HG02885 (cell line): ENCODE results near the gene KIF13A.
"Not testable (repeated sequence)": the region's sequence is repeated elsewhere in the genome, so short reads cannot be mapped to it uniquely, and the experiment has no call there.

Source experiments
- ATAC-seq: cut with Tn5 transposase; IDR thresholded peaks from one replicate; pipeline ENCODE4 v1.9.1; 2021; ENCODE audit warnings: mild to moderate bottlenecking; ENCODE audit not compliant: unreplicated experiment, poor library complexity

The KIF13A gene

DNA sequence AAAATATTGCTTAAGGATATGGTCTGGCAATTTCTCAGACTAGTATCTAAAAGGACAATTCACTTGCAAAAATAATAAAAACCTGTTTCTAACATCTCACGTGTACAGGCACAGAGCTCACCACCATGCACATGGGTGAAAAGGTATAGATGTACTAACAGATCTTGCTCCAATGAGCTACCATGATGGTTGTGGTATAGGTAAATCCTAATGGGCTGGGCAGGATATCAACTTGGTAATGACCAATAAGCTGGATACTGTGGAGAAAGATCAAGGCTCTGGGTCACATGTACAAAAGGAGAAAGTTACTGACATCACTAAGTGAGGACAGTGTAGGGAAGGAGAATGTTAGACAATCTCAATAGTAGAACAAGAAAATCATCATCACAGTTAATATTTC lies 169.7 kb downstream of the KIF13A start:
- ATAC-seq: no peak

DNA sequence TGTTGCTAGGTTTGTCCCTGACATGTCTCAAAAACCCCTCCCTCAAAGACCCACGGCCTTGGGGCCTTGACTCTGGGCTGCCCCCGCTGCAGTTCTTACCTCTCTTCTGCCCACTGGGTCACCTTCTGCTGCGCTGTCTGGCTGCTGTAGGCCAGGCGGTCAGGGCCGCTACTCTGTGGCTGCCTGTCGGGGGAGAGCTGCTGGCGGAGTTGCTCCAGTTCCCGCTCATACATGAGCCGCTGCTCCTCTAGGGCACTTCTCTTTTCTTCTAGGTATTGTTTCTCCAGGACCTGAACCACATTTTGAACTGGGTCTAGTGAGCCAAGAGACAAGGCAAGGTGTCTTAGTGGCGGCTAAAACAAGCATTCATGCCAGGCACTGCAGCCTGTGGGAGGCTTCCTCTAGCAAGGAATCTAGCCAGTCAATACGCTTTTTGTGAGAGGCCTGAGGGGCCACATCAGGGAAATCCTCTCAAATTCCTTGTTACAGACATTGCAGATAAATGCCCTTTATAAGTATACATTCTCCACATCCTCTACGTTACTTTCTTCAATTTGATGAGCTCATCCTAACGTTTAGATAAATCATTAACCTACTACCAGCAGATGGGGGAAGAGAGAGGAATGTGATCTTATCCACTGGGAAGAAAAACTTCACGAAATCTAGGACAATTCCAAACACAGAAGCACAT lies 170.4 kb downstream of the KIF13A start:
- ATAC-seq: no peak

DNA sequence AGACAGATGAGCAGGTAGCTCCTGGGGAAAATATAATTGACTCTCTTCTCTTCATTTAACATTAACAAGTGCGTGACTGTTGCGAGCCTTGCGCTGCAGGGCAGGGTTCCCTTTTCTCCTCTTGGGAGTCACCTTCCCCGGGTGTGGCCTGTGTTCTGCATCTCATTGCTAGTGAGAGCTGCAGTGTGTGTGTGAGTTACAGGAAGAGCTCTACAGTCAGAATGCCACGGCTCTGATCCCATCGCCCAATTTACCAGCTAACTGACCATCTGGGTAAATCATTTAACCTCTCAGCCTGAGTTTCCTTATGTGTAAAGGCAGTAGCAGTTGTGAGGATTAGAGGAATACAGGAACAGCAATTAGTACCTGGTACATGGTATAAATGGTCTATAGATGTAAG lies 173.9 kb downstream of the KIF13A start:
- ATAC-seq: no peak

DNA sequence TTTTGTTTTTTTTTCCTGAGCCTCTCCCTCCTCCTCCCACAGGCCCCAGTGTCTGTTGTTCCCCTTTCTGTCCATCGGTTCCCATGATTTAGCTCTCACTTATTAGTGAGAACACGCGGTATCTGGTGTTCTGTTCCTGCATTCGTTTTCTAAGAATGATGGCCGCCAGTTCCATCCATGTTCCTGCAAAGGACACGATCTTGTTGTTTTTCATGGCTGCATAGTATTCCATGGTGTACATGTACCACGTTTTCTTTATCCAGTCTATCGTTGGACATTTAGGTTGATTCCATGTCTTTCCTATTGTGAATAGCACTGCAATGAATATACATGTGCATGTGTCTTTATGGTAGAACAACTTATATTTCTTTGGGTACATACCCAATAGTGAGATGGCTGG lies 175.1 kb downstream of the KIF13A start:
- no peak for ATAC-seq

DNA sequence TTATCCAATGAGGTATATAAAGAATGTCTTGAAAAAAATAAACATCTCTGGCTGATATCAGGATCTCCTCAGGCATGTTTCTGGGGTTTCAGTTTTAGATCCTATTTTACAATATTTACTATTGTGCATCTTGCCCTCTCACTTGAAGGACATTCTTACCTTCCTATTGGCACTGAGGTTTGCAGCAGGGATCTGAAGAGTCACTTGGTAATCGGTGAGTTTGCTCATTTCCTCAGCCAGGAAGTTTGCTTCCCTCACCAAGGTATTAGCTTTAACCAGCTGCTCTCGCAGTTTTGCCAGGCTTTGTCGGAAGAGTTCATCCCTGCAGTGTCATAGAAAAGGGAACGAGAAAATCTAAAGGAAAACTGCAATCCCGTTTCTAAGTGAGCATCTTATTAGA lies 178.8 kb downstream of the KIF13A start:
- no peak for ATAC-seq

DNA sequence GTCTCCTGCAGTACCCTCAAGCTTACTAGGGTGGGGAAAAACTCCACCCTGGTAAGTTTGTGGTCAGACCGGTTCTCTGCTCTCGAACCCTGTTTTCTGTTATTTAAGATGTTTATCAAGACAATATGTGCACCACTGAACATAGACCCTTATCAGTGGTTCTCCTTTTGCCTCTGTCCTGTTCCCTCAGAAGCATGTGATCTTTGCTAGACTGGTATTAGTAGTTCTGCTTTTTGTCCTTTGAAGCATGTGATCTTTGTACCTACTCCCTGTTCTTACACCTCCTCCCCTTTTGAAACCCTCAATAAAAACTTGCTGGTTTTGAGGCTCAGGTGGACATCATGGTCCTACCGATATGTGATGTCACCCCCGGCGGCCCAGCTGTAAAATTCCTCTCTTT lies 180.0 kb downstream of the KIF13A start:
- ATAC-seq: not testable (repeated sequence)

DNA sequence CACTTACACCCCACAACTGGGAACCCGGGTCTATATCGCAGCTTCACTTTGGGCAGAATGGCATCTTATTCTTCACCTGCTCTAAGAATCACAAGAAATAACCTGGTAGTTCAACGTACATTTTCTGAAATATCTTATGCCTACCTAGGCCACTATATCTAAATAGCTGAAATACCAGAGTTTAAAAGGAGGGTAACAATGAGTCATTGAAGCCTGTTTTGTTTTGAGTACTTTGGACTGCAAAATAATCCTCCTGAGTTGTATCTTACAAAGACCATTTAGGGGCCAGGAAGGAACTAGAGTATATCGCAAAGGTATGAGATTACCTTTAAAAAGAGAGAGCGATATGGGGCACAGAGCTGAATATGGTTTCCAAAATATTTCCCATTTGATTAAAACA lies 184.0 kb downstream of the KIF13A start:
- ATAC-seq: no peak

DNA sequence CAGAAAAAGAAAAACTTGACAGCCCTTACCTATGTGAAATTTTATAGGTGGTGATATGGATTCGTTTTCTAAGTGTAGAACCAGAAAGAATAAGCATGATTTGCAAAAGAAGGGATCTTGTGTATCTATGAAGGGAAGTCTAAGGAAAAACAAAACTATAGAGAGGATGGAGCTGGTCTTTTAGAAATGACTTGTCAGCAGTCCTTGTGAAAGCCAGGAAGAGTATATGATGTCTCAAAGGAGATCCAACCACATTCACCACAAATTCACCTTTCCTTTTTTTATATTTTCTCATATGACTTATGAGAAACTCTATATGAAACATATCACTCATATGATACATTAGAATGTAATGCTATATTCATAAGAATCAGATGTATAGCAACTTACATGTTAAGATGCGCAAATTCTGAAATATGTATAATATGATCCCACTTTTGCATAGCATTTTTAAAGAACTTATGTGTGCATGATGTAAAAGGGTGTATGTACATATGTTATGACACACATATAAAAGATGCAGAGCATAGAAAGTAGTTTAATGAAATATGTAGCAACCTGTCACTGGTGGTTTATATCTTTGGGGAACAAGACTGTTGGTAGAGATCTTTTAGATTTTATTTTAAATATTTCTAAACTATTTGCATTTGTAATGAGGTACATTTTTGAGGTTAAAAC lies 188.8 kb downstream of the KIF13A start:
- no peak for ATAC-seq

DNA sequence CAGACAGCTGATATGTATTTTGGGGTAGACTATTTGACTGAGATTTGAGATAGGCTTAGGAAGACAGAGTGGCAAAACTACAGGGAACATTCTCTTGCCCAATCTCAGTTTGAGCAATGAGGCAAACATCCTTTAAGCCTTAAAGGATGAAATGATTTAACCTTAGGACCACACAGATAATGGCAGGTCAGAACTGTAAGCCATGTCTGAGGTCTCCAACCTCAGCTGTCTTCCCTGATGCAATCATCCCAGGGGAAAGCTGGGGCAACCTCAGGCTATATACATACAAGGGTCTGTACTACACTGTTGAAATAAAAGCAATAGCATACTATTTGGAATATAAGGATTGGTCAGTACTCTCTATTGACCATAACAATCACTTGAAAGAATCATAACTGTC lies 196.9 kb downstream of the KIF13A start:
- no peak for ATAC-seq

DNA sequence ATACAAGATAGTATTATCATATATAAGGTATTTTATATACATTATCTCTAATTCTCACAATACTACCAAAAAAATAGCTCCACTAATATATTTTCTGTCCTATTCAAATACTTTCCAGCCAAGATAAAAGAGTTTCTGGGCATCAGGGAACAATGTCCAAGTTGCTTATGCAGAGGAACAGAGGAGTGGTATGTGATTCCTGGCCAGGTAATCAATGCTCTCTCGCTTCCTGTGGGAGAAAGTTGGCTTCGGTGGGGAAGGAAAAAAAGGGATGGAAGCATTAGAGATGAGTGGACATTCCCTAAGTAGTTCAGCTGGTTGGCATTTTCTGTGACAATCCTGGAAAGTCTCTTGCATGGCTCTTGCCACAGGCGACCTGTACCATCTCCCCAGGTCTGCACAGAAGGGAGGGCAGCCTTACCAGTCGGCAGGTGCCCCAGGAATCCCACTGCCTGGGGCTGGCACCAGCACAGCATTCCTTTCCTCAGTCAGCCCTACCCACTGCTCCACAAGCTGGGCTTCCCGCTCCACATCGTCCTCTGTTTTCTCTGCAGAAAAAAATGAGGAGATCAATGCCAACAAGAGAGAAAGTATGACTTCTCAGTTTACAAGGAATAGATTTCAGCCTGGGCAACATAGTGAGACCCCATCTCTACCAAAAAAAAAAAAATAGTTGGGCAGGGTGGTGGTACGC lies 202.2 kb downstream of the KIF13A start:
- no peak for ATAC-seq

DNA sequence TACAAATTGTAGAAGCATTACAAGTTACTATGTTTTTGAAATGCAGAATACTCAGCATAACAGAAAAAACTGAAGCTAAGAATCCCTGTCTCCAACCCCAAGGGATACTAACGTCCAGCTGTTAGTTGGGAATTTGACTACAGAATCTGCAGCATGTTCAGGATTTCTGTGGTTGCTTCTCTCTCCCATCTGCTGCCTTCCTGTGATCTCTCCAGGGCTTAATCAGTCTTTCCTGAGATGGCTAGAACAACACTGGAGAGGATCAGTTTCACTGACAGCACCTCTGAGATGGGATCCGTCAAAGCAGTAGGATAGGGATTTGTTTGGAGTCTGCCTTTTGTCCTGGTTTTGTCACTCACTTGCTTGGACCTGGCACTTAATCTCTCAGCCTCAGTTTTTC lies 207.4 kb downstream of the KIF13A start:
- ATAC-seq: no peak

DNA sequence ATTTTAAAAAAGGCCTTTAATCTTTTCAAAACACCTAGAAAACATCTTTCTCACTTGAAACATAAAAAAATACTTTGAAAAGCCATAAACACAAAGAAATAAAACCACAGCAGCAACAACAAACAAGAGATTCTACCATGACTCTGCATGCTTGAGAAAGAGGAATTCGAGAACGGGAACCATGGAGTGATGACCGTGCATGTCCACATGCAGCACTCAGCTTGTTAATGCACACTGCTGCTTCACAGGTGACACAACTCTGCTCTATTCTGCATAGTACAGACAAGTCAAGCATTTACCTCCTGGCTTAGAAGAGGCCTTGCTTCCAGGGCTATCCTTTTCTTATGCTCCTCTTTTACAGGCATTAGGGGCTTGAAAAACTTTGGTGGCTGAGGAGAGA lies 215.8 kb downstream of the KIF13A start:
- no peak for ATAC-seq

DNA sequence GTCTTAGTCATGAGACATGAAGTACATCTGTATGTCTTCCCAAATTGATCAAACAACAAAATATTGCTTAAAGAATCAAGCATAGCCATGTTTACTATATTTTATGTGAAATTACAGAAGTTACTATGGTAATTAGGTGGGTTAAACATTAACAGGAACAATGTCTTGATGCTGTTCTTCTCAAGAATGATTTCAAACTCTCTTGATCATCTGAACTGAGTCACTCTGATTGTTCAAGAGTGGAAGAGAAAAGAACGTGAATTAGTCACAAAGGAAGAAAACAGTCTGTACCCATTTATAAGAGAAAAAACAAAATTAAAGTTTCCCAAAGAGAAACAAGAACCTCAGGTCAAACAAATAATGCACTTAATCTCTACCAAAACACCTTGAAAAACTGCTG lies 218.6 kb downstream of the KIF13A start:
- ATAC-seq: no peak

DNA sequence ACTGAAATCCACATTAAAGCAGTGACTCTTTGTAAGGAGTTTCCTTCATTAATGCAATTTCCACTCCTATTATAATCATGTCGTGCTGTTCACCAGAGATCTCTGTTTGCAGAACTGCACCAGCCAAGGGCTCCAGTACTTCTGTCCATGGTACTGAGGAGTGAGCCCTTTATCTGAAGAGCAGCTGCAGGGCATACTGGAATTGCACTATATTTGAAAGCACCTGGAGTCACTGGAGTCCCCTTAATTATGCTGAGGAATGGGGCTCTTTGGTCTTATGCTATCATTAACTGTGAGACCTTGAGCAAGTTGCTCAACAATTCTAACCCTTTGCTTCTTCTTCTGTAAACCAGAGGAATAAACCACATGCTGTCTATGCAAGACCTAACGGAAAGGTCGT lies 219.0 kb downstream of the KIF13A start:
- ATAC-seq: no peak

DNA sequence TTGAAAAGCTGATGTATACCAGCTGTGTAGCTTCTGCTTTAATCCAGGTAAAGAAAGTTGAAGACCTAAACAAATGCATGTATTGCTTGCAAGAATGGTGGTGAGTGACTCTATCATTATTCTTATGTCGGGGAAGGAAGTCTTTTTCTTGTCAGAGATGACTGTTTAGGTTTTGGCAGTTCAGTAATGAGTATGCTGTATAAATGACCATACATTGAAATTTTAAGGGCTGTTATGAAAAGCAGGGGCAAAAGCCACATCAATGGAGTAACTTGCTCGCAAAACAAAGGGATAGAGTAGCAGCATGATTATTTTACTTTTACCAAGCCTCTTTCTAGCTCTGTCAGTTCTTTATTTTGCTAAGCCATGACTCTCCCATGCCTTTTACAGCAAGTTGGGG lies 224.8 kb downstream of the KIF13A start:
- ATAC-seq: no peak

DNA sequence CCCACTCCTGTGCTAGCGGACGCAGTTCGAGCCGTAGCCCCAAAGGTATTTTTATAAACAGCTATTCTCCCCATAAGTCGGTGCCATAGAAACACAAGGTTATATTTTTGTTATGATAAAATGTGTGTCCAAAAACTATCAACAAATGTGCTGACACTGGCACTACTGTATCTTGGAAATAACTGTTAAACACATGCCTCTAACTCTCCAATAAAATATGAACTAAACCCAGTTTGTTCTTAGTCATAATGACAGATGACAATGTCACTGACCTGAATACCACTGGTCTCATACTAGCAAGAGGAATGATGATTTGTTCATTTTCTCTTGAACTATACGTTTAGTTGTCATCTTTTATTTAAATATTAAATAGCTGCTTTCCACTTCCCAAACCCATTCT lies 229.3 kb downstream of the KIF13A start:
- no peak for ATAC-seq

DNA sequence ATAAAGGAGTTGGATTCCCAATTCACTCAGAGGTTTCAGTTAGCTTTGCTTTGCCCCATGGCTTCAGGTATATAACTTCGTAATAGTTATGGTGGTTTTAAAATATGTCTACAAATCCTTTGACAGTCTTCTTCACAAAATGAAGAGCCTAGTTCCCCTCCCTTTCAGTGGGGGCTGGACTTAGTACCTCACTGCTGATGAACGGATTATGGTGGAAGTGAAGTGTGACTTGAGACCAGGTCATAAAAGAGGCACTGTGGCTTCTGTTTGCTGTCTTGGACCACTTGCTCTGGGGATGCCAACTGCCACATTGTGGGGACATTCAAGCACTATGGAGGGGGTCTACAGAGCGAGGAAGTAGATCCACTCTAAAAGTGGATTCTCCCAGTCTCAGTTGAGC lies 233.2 kb downstream of the KIF13A start:
- no peak for ATAC-seq

DNA sequence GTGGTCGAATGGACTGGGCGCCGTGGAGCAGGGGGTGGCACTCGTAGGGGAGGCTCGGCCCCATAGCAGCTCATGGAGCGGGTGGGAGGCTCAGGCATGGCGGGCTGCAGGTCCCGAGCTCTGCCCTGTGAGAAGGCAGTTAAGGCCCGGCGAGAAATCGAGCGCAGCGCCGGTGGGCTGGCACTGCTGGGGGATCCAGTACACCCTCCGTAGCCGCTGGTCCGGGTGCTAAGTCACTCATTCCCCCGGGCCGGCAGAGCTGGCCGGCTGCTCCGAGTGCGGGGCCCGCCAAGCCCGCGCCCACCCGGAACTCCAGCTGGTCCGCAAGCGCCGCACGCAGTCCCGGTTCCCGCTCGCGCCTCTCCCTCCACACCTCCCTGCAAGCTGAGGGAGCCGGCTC lies 242.1 kb downstream of the KIF13A start:
- ATAC-seq: not testable (repeated sequence)

DNA sequence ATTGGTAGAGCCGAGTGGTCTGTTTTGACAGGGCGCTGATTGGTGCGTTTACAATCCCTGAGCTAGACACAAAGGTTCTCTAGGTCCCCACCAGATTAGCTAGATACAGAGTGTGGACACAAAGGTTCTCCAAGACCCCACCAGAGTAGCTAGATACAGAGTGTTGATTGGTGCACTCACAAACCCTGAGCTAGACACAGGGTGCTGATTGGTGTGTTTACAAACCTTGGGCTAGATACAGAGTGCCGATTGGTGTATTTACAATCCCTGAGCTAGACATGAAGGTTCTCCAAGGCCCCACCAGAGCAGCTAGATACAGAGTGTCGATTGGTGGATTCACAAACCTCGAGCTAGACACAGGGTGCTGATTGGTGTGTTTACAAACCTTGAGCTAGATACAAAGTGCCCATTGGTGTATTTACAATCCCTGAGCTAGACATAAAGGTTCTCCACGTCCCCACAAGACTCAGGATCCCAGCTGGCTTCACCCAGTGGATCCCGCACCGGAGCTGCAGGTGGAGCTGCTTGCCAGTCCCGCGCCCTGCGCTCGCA lies 242.6 kb downstream of the KIF13A start:
- ATAC-seq: not testable (repeated sequence)

DNA sequence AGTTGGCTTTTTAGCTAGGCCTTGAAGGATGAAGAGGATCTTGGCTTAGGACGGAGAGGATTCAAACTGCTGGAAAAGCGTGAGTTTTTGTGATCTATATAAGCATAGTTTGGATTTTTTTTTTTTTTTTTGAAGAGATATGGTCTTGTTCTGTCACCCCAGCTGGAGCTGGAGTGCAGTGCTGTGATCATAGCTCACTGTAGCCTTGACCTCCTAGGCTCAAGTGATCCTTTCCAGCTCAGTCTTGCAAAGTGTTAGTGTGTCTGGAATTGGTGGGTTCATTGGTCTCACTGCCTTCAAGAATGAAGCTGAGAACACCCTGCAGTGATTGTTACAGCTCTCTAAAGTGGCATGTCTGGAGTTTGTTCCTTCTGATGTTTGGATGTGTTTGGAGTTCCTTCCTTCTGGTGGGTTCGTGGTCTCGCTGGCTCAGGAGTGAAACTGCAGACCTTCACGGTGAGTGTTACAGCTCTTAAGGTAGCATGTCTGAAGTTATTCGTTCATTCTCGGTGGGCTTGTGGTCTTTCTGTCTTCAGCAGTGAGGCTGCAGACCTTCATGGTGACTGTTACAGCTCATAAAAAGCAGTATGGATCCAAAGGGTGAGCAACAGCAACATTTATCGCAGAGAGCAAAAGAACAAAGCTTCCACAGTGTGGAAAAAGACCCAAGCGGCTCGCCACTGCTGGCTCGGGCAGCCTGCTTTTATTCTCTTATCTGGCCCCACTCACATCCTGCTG lies 243.2 kb downstream of the KIF13A start:
- ATAC-seq: no peak

DNA sequence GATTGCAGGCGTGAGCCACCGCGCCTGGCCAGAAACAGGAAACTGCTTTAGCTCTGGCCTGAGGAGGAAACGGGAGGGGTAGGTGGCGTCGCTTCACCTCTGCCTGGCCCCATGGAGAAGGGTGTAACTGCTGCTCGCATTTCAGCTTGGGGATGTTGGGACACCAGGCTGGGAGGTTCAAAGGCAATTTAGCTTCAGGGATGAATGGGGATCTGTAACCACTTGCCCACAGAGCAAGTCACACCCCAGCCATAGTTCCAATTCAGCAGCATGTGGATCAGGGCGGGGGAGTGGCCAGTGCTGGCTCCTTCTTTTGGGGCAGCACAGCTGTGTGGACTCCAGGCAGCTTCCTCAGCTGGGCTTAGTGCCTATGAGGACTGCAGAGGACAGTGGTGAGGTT lies 245.9 kb downstream of the KIF13A start:
- ATAC-seq: no peak
